Measurements from ENCODE around the gene KLHL18.
"Not testable (repeated sequence)": the region's sequence is repeated elsewhere in the genome, so short reads cannot be mapped to it uniquely, and the experiment has no call there.

Gene KLHL18

DNA sequence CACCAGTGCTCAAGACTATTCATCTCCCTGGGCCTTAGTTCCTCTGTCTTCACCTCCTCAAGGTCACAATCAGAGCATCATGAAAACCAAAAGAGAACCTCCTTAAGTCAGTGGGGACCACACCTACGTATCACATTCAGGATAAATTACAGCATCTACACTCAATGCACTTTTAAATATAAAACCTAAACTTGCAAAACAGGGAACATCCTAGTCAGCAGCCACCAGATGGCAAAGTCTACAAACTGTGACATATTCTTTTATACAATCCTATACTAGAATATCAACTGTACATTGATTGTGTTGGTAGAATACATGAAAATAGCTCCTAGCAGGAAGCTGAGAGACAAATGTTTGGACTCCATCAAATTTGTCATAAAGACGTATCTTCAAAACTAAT is 8.1 kb upstream of the KLHL18 start:
- DNase-seq (ENCODE audit: low spot score): no peak

DNA sequence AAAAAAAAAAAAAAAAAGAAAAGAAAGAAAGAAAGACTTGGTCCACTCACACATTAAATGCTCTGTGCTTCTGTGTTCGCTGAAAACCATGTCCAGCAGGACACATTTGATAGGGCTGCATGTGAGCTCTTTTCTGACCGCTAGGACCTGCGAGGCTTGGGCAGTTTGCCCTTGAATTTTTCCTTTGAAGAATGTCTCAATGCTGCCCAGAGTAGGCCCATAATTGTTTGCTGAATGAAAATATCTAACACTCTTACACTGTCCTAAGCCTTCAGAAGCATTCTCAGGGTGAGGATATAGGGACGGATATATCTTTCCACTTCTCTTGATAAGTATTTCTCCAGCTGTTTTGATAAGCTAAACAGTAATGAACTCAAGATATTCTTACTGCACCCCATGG is 6.2 kb upstream of the KLHL18 start:
- DNase-seq (ENCODE audit: low spot score): no peak

DNA sequence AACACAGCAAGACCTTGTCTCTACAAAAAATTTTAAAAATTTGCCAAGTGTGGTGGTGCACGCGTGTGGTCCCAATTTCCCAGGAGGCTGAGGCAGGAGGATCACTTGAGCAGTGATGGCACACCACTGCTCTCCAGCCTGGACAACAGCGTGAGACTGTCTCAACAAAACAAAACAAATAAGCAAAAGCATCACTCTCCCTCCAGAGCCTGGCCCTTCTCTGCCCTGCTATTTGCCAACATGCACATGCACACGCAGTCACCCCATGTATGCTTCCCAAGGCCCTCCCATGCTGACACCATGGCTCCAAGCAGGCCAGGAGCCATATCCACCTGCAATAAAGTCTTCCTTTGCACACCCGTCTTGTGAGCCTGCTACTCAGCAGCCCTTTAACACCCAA is 2.2 kb upstream of the KLHL18 start:
- DNase-seq (ENCODE audit: low spot score): no peak

DNA sequence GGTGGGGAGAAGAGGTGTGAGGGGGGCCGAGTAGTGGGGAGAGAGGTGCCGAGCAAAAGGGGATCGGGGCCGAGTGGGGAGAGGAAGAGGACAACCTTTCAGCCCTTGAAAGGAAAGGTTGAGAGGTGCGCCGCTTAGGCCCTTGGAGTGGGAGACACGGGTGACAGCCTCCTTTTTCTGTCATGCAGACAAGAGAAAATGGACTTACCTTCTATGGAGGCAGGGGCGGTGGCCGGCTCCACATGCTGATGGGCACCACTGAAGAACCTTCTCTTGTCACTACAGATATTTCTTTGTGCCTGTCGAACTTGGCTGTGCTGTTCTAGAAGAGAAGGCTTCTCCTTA is 421 bp downstream of the KLHL18 start:
- peak; percentile 8 for DNase-seq (ENCODE audit: low spot score)

DNA sequence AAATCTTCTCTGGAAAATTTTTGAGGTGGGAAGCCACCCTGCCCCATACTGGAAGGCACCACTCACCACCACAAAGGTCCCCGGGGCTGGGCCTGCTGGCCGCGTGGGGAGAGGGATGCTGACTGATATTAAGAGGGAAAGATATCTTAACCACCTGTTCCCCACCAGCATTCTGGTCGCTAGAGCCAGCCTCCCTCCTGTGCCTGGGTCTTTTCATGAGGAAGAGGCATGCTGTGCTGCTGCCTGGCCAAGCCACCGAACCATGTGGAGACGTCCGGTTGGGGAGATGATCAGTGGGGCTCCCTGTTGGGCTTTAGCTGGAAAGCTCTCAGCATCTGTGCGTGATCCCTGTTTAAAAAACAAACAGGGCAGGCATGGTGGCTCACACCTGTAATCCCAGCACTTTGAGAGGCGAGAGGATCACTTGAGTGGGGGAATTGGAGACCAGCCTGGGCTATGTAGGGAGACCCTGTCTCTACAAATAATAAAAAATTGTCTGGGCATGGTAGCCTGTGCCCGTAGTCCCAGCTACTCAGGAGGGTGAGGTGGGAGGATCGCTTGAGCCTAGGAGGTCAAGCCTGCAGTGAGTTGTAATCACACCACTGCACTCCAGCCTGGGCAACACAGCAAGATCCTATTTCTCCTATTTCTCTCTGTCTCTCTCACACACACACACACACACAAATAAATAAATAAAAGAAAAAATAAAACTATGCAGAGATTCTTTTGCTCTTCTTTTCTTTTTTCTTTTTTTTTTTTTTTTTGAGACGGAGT is 1.0 kb downstream of the KLHL18 start:
- no peak for DNase-seq (ENCODE audit: low spot score)

DNA sequence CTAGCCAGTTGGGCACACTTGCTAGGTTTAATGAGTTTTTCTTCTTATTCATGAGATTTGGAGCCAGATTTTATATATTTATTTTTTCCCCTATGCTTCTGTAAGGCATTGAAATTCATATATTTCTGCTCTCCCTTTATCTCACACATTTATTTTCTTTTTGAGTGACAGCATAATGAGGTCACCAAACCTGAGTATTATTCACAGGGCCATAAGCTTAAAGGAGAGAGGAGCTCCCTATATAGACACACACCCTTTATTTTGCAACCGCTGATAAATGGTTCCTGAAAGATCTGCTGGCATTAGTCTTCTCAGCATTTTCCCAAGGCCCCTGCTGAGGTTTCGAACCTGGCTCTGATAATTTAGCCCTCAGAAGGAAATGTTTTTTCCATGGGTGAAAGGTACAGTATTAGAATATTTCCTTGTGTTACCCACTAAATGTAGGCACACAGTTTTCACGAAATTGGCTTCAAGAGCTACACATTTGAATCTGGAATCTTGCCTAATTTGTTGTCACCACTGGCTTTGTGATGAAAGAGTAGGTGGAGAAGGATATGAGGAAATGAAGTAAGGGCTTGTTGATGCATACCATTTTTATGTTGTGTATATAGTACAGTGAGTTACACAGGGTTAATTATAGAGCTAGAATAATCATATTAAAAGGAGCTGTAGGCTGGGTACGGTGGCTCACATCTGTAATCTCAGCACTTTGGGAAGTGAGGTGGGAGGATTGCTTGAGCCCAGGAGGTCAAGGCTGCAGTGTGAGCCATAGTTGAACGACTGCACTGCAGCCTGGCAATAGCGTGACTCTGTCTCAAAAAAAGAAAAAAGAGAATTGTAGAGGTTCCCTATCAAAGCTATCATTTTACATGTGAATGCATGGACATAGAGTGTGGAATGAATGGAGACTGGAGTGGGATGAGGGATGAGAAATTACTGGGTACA is 6.5 kb downstream of the KLHL18 start:
- no peak for DNase-seq (ENCODE audit: low spot score)

DNA sequence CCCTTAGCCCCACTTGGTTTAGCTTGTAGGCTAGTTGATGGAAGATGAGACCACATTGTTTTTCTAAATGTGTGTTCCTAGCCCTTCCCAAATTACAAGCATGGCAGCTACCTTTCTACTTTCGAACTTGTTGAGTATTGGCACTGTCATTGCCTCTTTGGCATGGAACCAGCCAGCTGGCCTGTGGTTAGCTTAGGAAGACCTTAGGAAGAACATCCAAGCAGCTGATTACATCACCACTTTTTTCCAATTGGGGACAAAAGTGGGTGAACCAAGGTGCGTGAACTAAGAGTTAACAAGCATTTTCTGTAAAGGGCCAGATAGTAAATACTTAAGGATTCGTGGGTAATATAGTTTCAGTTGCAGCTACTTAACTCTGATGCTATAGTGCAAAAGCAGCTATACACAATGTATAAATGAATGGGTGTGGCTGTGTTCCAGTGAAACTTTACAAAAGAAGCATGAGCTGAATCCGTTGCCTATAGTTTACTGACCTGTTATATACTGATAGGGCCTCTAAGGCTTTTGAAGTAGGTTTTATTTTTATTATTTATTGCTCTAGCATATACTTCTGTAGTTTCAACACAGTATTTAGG is 8.5 kb downstream of the KLHL18 start:
- DNase-seq (ENCODE audit: low spot score): no peak

DNA sequence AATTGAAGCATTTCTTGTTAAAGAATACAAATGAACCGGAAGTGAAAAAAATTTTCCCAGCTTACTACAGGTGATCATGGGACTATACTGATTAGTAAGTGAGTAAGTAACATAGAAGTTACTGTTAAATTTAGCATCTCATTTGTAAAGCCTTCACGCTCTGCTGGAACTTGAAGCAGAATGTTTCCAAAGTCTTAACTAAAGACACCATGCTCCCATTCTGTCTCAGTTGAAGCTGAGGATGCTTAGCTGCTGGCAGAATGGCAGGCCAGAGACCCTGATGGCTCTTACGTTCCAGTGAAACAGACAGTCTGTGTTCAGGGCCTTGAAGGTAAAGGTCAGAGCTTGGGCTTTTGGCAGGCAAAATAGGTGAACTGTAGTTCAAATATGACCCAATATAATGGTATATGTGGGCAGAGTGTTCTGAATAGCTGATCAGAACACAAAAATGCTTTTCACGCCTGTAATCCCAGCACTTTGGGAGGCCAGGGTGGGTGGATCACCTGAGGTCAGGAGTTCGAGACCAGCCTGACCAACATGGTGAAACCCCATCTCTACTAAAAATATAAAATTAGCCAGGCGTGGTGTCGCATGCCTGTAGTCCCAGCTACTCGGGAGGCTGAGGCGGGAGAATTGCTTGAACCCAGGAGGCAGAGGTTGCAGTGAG is 9.1 kb downstream of the KLHL18 start:
- DNase-seq (ENCODE audit: low spot score): not testable (repeated sequence)

DNA sequence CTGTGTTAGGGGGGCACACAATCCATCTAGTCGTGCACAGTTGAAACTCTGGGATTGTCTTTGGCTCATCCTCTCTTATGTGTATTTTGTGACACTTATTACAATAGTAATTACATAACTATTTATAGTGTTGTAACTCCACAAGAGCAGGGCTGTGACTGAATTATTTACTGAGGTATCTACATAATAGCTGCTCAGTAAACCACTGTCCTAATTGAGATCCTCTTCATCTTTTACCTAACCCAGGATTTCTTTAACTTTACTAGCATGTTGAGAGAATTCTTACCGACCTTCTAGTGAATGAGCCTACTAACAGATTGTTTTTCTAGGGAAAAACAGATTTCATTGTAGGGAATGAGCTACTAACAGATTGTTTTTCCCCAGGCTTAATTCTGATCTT is 11.1 kb downstream of the KLHL18 start:
- no peak for DNase-seq (ENCODE audit: low spot score)

DNA sequence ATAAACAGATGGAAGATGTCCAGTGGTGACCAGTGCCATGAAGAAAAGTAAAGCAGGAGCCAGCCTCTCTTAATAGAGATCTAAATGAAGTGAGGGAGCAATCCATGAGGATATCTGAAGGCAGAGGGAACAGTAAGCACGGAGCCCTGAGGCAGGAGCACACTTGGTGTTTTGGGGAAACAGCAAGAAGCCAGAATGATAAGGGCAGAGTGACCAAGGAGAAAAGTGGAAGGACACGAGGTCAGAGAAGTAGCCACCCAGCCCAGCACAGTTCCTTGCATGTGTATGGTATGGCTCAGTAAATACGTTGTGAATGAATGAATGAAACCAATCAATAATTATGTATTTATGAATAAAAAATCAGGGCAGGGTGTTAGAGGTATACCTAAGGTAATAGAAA is 11.6 kb downstream of the KLHL18 start:
- no peak for DNase-seq (ENCODE audit: low spot score)

DNA sequence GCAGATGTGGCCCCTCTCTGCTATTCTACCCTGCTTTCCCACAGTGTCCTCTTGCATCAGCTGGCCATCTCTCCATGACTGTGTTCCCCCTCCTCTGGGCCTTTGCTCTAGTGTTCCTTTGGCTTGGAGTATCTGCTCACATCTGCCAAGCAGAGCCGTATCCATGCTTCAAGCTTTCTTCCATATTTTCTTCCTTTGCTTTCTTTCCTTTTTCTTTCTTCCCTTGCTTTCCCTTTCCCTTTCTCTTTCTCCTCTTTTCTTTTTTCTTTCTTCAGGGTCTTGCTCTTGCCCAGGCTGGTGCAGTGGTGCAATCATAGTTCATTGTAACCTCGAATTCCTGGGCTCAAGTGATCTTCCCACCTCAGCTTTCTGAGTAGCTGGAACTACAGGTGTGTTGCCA is 12.6 kb downstream of the KLHL18 start:
- no peak for DNase-seq (ENCODE audit: low spot score)

DNA sequence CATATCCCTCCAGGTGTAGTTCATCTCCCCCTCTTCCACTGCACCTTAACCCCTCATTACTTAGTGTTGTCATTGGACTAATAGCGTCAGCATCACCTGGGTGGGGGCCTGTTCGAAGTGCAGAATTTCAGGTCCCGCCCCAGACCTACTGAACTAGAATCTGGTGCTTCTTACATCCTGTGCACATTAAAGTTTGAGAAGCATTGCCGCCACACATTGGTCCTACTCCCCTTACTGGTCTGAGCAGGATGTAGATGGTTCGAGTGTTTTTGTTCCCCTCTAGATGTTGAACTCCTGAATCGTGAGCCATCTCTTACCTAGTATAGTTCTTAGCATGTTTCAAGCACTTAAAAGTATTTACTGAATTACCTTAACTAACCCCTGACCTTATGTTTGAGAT is 13.2 kb downstream of the KLHL18 start:
- DNase-seq (ENCODE audit: low spot score): no peak

DNA sequence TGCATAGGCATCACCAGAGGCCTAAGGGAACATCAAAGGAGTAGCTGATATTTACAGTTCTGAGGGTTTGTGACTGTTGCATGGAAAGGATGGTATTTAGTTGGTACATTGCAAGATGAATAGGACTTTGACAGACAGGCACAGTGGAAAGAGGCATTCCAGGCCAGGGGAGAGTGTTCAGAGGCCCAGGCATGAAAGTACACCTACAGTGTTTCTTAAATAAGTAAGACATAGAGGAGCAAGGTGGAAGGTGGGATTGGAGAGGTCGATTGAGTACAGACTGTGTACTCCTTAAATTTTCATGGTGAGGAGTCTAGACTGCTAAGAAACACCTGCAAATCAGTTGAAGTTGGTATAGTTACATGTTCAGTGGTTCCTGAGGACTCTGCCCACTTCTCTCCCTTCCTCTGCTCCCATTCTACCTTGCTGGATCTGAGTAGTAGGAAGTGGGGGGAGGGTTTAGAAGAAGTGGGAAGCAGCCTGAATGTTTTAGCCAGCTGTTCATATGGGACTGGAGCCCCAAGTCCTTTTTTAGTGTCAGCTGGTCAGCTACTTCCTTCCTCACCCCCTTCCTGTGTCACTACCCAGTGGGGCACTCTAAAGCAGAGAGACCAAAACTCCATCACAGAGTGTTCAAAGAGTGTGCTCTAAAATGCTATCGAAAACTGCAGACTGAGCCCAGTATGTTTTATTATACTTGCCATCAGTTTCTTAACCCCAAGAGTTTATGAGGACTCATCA is 14.0 kb downstream of the KLHL18 start:
- no peak for DNase-seq (ENCODE audit: low spot score)

DNA sequence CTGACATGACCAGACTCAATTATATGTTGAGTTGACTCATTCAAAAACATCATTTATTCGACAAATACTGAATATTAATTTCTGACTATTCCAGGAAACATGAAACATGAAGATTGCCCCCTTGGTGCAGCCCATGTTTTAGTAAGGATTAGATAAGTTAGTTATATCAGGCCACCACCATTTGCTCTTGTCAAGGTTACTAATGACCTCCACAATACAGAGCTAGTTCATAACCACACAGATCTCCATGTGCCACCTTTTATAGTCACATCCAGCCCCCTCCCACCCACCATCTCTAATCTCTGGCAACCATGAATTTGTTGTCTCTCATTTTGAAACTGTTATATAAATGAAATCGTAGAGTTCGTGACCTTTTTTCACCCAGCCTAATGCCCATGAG is 15.7 kb downstream of the KLHL18 start:
- DNase-seq (ENCODE audit: low spot score): no peak

DNA sequence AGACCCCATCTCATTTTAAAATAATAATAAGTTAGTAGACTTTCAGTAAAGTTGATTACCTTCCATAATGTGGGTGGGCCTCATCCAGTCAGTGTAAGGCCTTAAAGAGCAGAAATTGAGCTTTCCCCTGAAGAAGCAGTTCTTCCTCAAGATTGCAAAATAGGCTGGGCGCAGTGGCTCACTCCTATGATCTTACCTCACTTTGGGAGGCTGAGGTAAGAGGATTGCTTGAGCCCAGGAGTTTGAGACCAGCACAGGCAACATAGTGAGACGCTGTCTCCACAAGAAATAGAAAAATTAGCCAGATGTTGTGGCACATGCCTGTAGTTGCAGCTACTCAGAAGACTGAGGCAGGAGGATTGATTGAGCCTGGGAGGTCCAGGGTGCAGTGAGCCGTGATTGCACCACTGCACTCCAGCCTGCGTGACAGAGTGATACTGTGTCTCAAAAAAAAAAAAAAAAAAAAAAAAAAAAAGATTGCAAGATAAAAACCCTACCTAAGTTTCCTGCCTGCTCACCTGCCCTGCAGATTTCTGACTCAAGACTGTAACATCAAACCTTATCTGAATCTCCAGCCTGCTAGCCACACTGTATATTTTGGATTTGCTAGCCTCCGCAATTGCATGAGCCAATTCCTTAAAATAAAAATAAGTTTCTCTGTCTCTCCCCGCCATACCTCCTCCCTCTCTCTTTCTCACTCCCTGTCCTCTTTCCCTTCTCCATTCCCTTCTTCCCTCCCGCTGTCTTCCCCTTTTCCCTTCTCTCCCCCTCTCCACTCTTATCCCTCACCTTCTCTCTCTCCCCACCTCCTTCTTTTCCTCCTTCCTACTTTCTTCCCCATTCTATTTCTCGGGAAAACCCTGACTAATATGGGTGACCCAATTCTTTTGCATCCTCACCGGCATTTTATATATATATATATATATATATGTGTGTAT is 16.9 kb downstream of the KLHL18 start:
- DNase-seq (ENCODE audit: low spot score): no peak

DNA sequence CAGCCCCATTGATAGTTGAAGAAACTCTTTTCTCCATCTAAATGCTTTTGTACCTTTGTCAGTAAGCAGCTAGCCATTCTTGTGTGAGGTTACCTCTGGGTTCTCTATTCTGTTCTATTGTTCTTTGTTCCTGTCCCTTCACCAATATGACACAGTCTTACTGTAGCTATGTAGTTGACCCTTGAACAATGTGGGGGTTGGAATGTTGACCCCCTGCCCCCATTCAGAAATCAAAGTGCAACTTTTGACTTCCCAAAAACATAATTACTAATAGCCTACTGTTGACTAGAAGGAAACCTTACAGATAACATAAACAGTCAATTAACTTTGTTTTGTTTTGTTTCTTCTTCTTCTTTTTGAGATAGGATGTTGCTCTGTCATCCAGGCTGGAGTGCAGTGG is 18.7 kb downstream of the KLHL18 start:
- no peak for DNase-seq (ENCODE audit: low spot score)

DNA sequence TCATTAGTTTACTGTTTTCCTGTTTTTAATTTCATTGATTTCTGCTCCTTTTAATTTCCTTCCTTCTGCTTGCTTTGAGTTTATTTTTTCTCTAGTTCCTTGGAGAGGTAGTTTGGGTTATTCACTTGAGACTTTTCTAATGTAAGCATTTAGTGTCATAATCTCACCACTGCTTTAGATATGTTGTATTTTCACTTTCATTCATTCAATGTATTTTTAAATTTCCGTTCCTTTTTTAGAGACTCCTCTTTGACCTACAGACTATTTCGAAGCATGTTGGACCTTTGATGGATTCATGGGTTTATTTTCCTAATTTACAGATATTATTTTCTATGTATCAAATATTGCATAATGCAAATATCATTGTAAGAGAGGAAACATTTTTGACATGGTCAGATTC is 23.3 kb downstream of the KLHL18 start:
- no peak for DNase-seq (ENCODE audit: low spot score)

DNA sequence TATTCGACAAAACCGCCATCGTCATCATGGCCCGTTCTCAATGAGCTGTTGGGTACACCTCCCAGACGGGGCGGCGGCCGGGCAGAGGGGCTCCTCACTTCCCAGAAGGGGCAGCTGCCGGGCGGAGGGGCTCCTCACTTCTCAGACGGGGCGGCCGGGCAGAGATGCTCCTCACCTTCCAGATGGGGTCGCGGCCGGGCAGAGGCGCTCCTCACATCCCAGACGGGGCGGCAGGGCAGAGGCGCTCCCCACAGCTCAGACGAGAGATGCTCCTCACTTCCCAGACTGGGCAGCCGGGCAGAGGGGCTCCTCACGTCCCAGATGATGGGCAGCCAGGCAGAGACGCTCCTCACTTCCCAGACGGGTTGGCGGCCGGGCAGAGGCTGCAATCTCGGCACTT is 26.5 kb downstream of the KLHL18 start:
- DNase-seq (ENCODE audit: low spot score): not testable (repeated sequence)

DNA sequence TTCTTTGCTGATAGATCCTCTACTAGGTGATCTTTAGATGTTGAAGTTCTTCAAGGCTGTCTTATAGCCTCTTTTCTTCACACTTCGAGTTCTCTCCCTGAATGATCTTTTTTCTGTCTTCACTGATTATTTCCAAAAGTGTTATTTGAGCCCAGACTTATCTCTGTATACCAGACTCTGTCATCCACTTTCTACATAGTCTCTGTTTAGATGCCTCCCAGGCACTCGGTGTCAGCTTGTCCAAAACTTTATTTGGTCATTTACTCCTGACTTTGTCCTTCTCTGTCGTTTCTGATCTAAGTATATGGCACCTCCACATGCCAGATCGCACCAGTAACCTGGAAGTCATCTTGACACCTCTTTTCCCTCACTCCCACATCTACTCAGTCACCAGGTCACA is 27.6 kb downstream of the KLHL18 start:
- DNase-seq (ENCODE audit: low spot score): no peak

DNA sequence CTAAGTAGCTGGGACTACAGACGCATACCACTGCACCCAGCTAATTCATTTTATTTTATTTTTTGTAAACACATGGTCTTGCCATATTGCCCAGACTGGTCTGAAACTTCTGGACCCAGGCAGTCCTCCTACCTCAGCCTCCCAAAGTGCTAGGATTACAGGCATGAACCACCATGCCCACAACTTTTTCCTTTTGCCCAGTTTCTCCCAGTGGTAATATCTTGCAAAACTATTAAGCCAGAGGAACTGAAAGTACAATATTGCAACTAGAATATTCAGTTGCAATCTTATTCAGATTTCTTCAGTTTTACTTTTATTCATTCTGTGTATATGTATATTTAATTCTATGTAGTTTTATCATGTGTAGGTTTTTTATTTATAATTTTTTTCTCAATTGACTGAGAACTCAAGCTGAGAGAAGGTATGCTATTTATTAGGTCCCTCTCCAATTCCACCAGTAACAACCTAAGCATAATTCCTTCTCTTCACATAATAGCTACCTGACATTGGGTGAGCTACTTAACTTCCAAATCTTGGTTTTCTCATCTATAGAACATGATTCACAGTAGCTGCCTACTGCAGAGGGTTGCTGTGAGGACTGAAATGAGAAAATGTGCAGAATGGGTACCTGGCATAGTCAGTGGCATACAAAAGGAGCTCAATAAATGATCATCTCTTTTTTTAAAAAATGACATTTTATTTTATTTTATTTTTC is 30.8 kb downstream of the KLHL18 start:
- DNase-seq (ENCODE audit: low spot score): no peak
